Hematopoietic multipotent progenitor cell treated with erythropoietin and hydrocortisone succinate and interleukin-3 and kit ligand, for 8 days (in vitro differentiated cells): ENCODE measurements around the gene MYL7.

Experiments used
- DNase-seq: peaks from one replicate; pipeline ENCODE4 v3.0.0-alpha.2; 2015

The MYL7 gene

DNA sequence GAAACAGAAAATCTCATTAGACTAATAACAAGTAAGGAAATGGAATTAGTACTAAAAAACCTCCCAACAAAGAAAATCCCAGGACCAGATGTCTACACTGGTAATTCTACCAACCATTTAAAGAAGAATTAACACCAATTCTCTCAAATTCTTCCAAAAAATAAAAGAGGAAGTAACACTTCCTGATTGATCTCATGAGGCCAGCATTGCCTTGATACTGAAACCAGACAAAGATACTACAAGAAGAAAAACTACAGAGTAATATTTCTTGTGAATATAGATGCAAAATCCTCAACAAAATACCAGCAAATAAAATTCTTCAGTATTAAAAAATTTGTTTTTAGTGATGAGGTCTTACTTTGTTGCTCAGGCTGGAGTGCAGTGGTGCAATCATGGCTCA, 26.8 kb upstream of the MYL7 start:
- DNase-seq: no peak

DNA sequence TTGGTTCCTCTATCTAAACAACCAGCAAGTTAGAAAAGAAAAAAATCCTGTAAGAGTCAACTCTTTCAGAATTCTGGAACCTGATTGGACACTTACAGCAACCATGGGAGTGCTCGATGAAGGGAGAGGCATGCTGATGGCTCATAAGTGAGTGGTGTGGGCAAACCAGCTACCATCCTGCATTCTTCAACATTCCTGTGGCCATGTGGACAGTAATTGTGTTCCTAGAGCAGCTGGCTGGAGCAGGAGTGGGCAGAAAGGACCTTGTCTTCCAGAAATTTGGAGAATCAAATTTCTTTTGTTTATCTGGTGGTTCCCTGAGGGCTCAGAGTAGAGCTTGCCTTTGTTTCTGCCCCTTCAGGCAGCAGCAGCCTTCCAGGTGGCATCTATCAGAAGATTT, 22.5 kb upstream of the MYL7 start:
- DNase-seq: no peak

DNA sequence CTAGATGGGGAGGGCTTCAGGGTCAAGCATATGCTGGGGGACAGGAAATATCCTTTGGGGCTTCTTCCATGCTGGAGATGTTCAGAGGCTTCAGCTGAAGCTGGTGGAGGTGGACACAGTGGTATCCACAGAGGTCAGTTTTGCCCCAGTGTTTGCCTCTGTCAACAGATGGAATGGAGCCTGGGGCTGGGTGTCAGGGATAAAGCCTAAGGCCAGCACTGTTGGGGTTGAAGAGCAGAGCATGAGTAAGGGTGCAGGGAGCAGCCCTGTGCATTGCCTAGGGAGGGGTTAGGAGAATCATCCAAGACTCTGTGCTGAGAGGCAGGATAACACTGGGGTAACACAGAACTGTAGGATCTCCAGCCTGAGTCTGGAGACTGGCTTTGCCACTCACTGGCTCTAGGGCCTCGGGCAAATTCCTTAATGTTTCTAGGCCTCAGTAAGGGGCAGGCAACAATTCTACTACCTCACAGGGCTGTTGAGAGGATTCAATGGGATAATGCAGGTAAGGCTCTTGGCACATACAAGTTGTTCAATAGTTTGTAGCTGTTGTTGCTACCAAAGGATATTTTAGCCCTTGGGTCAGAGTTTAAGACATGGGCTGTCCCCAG, 21.8 kb upstream of the MYL7 start:
- DNase-seq: no peak

DNA sequence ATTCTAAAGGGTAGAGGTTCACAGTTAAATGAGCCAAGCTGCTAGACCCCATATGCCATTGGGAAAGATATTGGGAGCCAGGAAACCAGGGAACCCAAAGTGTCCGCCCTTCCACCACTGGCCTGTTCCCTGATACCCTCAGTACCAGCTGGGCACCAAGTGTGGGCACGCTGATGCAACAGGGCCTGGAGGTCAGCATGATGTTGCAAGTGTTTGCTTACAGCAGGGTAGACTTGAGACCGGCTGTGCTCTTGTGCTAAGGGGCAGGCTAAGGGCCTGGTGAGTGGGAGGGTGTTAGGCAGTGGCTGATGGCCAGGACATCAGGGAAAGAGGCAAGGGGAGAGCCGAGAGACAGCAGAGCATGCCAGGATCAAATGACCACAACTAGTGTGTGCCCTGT, 21.0 kb upstream of the MYL7 start:
- DNase-seq: no peak

DNA sequence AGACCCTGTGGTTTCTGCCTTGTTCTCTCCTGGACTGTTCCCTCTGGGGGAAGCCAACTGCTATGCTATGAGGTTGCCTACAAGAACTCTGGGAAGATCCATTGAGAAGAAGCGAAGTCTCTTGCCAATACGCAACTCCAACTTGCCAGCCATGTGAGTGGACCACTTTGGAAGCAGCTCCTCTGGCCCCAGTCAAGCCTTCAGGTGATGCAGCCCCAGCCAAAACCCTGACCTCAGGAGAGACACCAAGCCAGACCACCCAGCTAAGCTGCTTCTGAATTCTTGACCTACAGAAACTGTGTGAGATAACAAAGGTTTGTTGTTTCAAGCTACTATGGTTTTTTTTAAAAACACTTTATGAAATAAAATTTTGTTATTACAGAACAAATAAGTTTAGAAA, 20.2 kb upstream of the MYL7 start:
- DNase-seq: no peak

DNA sequence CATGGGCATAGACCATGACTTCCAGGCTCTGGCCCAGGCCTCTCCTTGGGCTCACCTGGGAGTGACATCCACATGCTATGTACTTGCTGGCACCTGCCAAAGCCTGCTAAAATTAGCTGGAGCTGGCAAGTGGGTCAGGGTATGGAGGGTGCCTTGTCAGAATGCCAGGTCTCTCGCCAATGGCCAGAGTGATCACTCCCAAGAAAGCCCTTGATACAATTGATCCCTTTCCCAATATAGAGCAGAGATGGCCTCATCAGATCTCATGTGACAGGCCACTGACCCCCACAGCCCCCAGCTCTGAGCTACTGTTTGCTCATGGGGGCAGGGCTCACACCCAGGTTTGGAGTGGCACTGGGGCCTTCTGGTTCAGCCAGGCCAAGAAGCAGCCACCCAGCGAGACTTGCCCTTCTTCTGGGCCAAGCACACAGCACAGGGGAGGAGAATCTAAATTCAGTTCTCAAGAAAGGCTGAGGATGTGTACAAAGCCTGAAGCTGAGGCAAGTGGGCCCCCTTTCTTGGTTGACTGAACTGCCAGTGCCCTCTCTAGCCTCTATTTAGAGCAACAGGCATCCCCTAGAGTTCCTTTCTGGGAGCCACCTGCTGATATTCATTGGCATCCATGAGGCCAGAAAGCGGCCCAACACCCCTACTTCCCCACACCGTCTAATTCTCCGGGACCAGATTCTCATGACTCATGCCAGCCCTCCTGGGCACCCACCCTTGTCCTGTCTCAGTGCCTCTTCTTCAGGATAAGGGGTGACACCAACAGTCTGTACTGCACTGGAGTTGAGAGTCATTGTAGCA, 18.9 kb upstream of the MYL7 start:
- DNase-seq: no peak

DNA sequence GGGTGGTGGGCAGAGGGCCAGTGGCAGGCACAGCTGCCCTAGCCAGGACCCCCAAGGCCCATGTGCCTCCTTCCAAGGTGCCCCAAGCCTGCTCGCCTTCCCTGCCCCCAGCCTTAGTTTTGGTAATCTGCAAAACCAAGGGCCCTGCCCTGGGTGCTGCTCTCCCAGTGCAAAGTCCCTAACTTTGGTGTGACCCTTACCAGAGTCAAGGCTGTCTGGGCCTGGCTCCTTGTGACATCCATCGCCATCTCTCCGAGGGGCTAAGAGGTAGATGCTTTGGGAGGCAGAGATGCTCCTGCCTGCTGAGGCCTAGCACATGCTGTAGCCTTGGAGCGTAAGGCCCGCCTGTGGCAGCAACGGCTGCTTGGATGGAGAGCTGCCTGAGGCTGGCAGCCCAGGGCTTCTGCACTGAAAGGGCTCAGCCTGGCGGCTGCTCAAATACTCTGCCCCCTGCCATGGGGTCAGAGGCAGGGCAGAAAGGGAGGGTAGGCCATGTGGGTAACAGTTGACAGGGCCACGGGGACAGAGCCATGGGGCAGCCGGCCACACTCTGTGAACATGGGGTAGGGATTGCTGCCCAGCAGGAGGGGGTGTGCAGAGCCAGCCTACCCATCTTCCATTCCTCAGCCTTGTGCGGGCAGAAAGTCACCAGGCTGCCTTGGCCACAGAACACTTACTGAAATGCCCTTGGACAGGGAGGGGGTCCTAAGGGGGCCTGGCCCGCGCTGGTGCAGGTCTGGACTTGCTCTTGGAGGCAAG, 17.9 kb upstream of the MYL7 start:
- no peak for DNase-seq

DNA sequence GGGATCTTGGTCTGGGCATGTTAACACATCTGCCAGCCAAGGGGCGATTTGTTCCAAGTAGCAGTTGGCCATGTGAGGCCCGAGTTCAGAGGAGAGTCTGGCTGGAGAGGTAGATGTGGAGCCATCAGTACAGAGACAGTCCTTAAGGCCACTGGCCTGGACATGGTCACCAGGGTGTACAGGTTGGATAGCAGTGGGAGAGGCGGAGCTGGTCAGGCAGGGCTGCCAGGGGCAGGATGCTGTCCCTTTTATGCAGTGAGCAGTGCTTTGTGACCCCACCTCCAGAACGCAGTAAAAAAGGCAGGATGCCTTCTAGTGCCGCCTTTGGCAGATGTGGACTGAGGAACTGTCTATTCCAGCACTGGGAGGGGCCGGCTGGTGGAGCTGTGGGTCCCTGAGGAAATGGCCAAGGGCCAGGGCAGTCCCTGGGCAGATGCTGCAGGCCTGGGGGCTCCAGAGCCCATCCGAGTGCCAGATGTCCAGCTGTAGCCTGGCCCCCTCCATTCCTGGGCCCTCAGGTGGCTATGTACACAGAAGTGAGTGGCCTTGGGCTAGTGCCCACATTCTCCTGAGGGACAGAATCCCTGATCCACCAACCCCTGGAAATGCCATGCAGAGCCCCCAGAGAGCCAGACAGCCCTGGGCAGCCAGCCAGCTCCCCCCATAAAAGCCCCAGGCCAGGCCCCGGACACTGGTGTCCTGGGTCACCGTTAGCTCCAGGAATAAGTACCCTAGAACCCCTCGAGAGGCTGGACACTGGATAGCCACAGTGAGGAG, 17.2 kb upstream of the MYL7 start:
- DNase-seq: no peak

DNA sequence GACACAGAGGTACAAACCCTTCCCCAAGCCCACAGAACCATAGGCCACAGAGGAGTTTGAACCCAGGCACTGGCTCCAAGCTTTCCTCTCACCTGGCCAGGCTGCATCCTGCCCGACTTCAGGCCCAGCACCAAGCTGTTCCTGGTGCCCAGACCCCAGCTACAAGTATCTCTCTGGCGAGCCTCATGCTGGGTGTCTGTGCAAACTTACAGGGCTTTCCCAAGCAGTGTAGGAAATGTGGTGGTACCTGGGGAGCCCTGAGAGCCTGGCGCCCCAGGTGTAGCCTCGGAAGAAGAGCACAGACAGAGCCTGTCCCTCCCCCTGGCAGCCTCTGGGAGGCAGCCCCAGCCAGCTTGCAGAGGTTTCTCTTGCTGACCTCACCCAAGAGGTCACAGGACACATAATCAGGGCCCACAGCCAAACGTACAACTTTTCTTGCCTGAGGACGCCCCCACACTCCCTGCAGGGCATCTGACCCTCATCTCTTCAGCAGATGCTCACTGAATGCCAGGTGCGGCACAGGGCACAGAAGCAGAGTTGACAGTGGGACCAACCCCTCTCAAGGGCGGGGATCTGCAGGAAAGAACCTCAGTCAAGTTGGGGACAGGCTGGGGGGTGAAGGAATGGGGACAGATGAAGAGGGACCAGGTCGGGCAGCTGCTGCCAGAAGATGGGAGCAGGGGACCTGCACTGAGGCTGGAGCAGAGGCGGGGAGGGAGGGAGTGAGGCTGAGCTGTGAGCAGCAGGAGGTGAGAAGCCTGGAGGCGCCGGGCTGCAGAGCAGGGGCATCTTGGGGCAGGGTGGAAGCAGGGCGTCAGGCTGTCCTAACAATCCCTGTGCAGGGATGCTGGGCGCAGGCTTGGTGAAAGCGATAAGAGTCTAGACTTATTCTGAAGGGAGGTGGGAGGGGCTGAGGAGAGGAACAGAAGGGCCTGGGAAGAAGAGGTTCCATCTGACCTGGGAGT, 16.3 kb upstream of the MYL7 start:
- DNase-seq: no peak

DNA sequence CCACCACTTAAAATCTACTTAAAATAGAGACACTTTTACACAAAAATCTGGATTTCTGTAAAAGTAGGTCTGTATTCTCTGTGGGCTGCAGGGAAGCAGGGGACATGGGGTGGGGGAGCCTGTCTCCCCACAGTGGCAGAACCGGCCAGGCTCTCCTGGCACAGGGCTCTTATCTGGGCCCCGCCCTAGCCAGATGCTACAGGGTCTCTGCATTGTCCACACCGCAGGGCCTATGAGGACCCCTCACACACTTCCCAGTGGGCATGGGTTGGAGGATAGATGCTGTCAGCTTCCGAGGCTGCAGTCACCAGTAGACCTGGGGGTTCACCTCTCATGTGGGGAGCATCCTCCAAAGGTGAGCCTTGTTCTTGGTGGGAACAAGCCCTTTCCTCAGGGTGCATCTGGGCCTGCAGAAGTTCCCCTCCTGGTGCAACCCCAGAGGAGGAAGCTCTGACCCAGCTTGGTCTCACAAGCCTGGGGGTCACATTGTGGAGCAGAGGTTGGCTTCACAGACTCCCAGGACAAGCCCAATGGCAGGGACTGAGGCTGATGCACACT, 15.4 kb upstream of the MYL7 start:
- DNase-seq: no peak

DNA sequence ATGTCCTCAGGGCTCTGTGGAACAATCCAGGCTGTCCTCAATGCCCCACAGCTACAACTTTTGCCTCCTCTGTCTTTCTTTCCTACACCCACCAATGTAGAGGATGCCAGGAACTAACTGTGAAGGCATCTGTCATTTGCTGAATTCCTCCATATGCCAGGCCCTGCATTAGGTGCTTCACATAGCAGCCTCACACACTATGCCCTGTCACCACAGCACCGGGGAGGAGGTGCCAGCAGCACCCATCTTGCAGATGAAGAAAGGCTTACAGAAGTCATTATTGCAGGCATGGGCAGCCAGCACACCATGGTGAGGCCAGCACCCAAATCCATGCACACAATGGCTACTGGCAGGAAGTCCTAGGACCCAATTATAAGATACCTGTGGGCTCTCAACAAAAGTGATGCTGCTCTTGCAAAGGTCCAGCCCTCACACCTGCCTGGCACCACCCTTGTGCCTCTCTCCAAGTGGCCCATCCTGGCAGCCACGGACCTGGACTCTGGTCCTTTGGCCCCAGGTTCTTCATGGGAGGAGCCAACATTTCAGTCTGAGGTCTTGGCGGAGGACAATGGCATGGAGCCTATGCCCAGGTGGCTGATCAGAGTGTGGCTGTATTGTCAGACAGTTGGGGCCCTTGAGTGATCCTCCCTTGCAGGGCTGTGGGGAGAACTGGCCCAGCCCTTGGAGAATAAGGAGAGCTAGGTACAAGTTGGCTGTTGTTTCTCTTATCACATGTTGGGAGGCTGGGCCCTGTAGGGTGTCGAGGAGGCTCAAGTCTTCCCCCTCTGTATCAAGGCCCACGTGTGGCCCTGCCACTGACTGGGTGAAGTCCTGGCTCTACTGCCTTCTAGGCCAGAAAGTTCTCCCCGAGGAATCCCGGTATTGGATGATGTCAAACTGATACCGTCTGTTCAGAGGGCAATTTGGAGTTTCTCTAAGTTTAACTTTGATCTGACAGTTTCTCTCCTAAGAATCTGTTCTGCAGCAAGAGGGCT, 14.4 kb upstream of the MYL7 start:
- DNase-seq: no peak

DNA sequence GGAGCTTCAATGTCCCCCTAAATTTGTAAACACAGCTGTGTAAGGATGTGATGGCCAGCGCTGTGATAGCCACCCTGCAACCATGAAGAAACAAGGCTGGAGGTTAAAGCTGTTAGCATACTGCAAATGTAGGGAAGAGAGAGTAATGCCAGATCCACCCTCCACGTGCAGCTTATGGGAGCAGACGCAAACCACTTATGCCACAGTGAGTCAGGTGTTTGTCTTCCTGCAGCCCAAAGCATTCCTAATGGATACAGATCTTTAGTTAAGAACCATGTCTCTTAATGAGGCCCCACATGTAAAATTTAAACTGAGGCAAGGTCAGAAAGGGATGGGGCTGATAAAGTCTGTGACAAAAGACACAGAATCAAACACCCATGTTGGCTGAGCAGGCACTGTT, 13.6 kb upstream of the MYL7 start:
- DNase-seq: no peak

DNA sequence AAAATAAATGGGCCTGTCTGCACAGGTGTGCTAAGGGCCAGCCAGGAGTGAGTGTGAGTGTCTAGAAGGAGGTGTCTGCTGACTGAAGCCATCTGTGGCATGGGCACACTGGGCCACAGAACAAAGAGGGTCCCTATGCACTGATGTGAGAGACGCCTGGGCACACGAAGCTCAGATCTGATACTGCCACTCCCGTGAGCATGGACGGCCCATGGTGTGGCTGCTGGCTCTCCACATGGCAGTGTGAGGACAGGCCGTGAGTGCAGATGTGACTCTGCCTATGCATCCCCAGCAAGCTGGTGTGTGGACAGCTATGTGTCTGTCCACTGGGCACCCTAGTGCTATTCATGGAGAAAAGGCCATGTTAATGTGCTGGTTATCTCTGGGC, 12.8 kb upstream of the MYL7 start:
- no peak for DNase-seq

DNA sequence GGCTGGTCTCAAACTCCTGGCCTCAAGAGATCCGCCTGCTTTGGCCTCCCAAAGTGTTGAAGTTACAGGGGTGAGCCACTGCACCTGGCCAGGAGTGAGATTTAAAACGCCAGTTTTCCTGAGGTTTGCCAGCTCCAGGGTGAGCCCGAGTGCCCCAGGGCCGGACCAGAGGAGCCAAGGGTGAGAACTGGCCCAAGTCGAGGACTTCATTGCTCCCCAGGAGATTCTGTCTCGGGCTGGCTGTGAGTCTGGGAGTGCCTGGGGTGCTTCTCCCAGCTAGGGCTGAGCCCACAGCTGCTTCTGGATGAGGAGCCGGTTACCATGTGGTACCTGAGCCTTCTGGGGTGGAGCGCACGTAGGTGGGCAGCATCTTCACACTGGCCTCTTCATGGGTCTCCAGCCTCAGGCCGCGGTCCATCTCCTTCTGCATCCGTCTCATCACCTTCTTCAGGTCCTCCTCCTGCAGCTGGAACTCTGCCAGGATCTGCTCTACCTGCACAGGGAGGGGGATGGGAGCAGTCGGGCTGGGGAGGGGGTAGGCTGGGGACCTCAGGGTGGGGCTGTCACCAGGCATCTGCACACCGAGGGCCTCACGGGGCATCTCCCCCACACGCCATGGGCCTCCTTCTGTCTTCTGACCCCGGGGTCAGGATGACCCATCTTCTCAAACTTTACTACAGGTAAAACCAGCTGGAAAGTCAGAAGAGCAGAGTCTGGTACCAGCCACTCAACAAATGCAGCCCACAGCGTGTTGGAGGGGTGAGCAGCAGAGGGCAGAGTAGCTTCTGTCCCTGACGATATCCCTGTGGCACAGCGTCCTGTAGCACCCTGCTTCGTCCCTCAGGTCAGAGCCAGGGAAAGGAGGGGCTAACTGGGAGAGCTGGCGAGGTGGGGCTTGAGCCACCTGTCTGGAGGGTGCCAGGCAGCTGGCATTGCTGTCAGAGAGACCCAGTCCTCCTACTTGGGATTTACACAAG, 12.1 kb upstream of the MYL7 start:
- DNase-seq: no peak

DNA sequence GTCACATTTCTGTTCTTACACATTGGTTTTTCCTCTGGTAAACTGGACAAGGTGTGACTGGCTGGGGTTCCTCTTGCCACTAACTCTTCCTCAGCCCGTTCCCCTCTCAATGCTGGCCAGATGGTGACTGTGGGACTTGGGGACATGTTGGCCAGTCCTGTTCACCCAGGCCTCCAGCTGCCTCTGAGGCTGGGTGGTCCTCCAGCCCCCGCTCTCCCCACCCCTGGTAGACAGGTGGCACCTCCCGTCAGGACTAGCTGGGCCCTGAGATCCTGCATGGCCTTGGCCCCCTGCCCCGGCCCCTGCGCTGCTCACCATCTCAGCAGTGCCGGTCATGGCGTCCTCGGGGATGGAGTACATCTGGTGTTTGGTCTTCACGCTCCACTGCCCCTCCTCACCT, 10.8 kb upstream of the MYL7 start:
- no peak for DNase-seq

DNA sequence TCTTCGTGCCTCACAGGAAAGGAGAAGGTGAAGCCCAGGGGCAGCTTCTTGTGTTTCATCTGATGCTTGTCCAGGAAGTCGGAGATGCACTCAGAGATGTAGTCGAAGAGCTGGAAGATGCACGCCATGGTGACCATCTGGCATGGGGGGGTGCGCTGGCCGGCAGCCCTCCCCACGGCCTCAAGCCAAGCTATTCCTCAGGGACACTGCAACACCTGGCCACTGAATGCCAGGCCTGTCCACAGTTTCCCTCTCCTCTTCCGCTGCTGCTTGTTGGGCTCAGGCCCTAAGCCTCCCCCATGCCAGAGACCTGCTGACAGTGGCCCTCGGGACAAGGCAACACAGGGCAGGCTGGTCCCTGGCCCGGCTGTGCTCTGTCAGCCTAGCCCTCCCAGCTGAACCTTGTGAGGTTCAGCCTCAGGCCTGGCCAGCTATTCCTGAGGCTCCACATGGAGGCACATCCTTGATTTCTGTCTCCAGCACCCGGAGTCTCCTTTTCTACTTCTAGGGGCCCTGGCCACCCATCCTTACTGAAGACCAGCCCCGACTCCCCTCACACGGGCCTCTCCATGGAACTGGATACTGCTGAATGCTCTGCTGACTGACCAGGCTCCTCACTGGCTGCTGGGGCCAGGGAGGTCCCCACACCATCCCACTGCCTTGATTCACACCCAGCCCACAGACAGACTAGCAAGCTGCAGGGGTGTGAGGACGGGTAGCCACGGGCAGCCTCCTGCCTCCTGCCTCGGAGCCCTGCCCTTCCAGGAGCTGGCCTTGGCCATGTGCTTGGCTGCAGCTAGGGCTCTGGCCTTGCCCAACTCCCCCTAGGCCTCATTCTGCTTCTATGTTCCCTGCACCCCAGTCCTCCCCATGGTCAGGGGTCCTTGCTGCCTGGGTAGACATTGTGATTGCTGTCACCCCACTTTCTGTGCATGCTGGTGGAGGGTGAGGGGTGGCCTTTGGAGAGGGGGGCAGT, 10.1 kb upstream of the MYL7 start:
- no peak for DNase-seq

DNA sequence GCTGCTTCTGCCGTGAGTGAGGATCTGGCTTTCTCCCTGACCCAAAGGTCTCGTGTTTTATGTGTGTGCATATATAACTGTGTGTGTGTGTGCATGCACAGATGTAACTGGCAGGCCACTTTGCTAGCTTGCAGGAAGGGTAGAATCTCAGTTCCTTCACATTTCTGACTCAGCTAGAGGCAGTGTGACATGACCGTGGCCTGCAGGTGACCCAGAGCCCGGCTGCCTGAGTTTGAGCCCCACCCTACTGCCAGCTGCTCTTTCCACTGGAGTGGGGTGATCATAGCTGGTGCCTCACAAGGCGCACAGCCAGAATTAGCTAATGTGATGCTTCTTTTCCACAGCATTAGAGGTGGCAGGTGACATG, 9.3 kb upstream of the MYL7 start:
- no peak for DNase-seq
